GM03348 (cell line): Measurements from ENCODE around the gene GPR141.
"Not testable (repeated sequence)": the region's sequence is repeated elsewhere in the genome, so short reads cannot be mapped to it uniquely, and the experiment has no call there.

ENCODE experiments used
- DNase-seq: peaks from one replicate; pipeline ENCODE4 v3.0.0; 2012; ENCODE audit warnings: low spot score

GPR141 gene

GRCh38 chr7:37686556-37687345 is 3.2 kb downstream of the GPR141 start:
- DNase-seq: no peak

- no peak for DNase-seq
Measured at GRCh38 chr7:37690206-37690605, 6.6 kb downstream of the GPR141 start.

GRCh38 chr7:37694208-37695094 is 10.9 kb downstream of the GPR141 start:
- no peak for DNase-seq

- no peak for DNase-seq
Measured at GRCh38 chr7:37698276-37698675, 14.7 kb downstream of the GPR141 start.

GRCh38 chr7:37698782-37699181 is 15.2 kb downstream of the GPR141 start:
- no peak for DNase-seq

- DNase-seq: no peak
Measured at GRCh38 chr7:37701769-37702168, 18.2 kb downstream of the GPR141 start.

GRCh38 chr7:37703361-37703760 is 19.8 kb downstream of the GPR141 start:
- DNase-seq: no peak

- not testable (repeated sequence) for DNase-seq
Measured at GRCh38 chr7:37704328-37704833, 20.8 kb downstream of the GPR141 start.

GRCh38 chr7:37705976-37706375 is 22.4 kb downstream of the GPR141 start:
- no peak for DNase-seq

GRCh38 chr7:37706804-37707203 is 23.2 kb downstream of the GPR141 start:
- DNase-seq: no peak

- DNase-seq: no peak
Measured at GRCh38 chr7:37707754-37708485, 24.4 kb downstream of the GPR141 start.

GRCh38 chr7:37709631-37710509 is 26.3 kb downstream of the GPR141 start:
- no peak for DNase-seq

GRCh38 chr7:37713613-37714012 is 30.0 kb downstream of the GPR141 start:
- DNase-seq: no peak

- DNase-seq: no peak
Measured at GRCh38 chr7:37714606-37715005, 31.0 kb downstream of the GPR141 start.

GRCh38 chr7:37718585-37718984 is 35.0 kb downstream of the GPR141 start:
- no peak for DNase-seq

GRCh38 chr7:37719077-37719476 is 35.5 kb downstream of the GPR141 start:
- DNase-seq: no peak

- no peak for DNase-seq
Measured at GRCh38 chr7:37724732-37725131, 41.2 kb downstream of the GPR141 start.

- no peak for DNase-seq
Measured at GRCh38 chr7:37726016-37726415, 42.5 kb downstream of the GPR141 start.

GRCh38 chr7:37728747-37729146 is 45.2 kb downstream of the GPR141 start:
- no peak for DNase-seq

GRCh38 chr7:37729181-37729580 is 45.6 kb downstream of the GPR141 start:
- DNase-seq: no peak

GRCh38 chr7:37730501-37730900 is 46.9 kb downstream of the GPR141 start:
- no peak for DNase-seq
